ENCODE measurements around the gene SEBOX.

DNA sequence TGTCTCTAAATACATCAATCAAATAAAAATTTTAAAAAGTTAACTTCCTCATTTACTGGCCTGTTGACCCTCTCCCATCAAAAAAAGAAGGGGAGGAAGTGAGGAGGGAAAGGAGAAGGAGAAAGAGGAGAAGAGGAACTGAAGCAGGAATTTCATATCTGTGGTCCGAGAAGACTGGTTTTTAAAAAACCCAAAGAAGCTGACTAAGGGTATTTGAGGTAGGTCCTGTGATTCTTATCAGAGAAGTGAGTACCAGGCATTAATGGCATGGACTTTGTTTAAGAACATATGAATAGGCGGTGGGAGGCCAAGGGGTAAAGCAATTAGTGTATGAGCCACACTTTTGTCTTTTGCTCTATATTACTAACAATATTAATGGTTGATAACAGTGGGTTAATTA lies 39.0 kb upstream of the SEBOX start:
- TF ChIP-seq, protein P1, sequence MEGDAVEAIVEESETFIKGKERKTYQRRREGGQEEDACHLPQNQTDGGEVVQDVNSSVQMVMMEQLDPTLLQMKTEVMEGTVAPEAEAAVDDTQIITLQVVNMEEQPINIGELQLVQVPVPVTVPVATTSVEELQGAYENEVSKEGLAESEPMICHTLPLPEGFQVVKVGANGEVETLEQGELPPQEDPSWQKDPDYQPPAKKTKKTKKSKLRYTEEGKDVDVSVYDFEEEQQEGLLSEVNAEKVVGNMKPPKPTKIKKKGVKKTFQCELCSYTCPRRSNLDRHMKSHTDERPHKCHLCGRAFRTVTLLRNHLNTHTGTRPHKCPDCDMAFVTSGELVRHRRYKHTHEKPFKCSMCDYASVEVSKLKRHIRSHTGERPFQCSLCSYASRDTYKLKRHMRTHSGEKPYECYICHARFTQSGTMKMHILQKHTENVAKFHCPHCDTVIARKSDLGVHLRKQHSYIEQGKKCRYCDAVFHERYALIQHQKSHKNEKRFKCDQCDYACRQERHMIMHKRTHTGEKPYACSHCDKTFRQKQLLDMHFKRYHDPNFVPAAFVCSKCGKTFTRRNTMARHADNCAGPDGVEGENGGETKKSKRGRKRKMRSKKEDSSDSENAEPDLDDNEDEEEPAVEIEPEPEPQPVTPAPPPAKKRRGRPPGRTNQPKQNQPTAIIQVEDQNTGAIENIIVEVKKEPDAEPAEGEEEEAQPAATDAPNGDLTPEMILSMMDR (IDR thresholded peaks at IDR 0.05; ENCODE audit: insufficient read depth, low read depth, low read length), result no peak
- no peak for TF ChIP-seq EZH2 (IDR thresholded peaks at IDR 0.05; ENCODE audit: insufficient read depth, low read length)

Data from astrocyte (in vitro differentiated cells and primary cell).